ENCODE results near the gene COMMD9. TPM values are rescaled to one million over a fixed set of nuclear protein-coding genes. Genes with fewer than 3 reads are reported as not detected.

The COMMD9 gene
- total RNA-seq, 1 donor from 2014 or later = 32.5 TPM

Other genes starting within 250 kb of the COMMD9 start
- 6.0 and 30.3 TPM in 2 replicates for gene PRR5L, start 6.9 kb upstream of the COMMD9 start, total RNA-seq
- 10.7 and 13.6 TPM in 2 replicates for gene TRAF6, start 220.8 kb upstream of the COMMD9 start, total RNA-seq